GM21360 (cell line): ENCODE measurements around the gene NPL.

Experiments used
- ATAC-seq: cut with Tn5 transposase; IDR thresholded peaks from one replicate; pipeline ENCODE4 v1.9.1; 2021; ENCODE audit warnings: mild to moderate bottlenecking, moderate library complexity; ENCODE audit not compliant: unreplicated experiment

Gene NPL

GRCh38 chr1:182789138-182790076 is at the start of gene NPL:
Gene NPL (plus strand): TSS chr1:182789773. CDS start chr1:182794372, 4,599 bp downstream.
- peak; percentile 89 for ATAC-seq

- ATAC-seq = no peak
Observed at GRCh38 chr1:182740120-182740519, 49.5 kb upstream of the NPL start.

GRCh38 chr1:182742780-182743179 is 46.8 kb upstream of the NPL start:
- ATAC-seq = no peak

GRCh38 chr1:182752077-182752988 is 37.2 kb upstream of the NPL start:
- ATAC-seq = no peak

- no peak for ATAC-seq
Observed at GRCh38 chr1:182754087-182754486, 35.5 kb upstream of the NPL start.

- ATAC-seq = no peak
Observed at GRCh38 chr1:182754543-182755314, 34.8 kb upstream of the NPL start.

GRCh38 chr1:182755632-182756031 is 33.9 kb upstream of the NPL start:
- ATAC-seq = no peak

- ATAC-seq = no peak
Observed at GRCh38 chr1:182756423-182756822, 33.1 kb upstream of the NPL start.

- no peak for ATAC-seq
Observed at GRCh38 chr1:182761396-182762395, 27.9 kb upstream of the NPL start.

- ATAC-seq = no peak
Observed at GRCh38 chr1:182762536-182762935, 27.0 kb upstream of the NPL start.

GRCh38 chr1:182764029-182764727 is 25.4 kb upstream of the NPL start:
- ATAC-seq = no peak

- no peak for ATAC-seq
Observed at GRCh38 chr1:182765391-182765790, 24.2 kb upstream of the NPL start.

- no peak for ATAC-seq
Observed at GRCh38 chr1:182766050-182766449, 23.5 kb upstream of the NPL start.

GRCh38 chr1:182766881-182767645 is 22.5 kb upstream of the NPL start:
- ATAC-seq = no peak

- ATAC-seq = no peak
Observed at GRCh38 chr1:182768963-182769362, 20.6 kb upstream of the NPL start.

- ATAC-seq = no peak
Observed at GRCh38 chr1:182770232-182770631, 19.3 kb upstream of the NPL start.

- ATAC-seq = no peak
Observed at GRCh38 chr1:182771187-182771984, 18.2 kb upstream of the NPL start.
